GM10266 (cell line): ENCODE measurements around the gene CALCOCO2.

Source experiments
- DNase-seq: peaks from one replicate; pipeline ENCODE4 v3.0.0; 2012; ENCODE audit errors: extremely low spot score
- CTCF ChIP-seq: IDR thresholded peaks from 2 replicates; pipeline ENCODE4 v1.5.1; 2012; ENCODE audit warnings: mild to moderate bottlenecking, low read depth; ENCODE audit not compliant: control insufficient read depth, insufficient read depth; ENCODE audit errors: missing control alignments

The CALCOCO2 gene

GRCh38 chr17:48893646-48894508, 63.0 kb downstream of the CALCOCO2 start:
- TF ChIP-seq CTCF = no peak
- no peak for DNase-seq

GRCh38 chr17:48894886-48895285, 64.1 kb downstream of the CALCOCO2 start:
- TF ChIP-seq CTCF = no peak

GRCh38 chr17:48901241-48901640, 70.4 kb downstream of the CALCOCO2 start:
- no peak for TF ChIP-seq CTCF
- no peak for DNase-seq

More at GRCh38 chr17:48894886-48895285, 64.1 kb downstream of the CALCOCO2 start:
- DNase-seq = no peak

- TF ChIP-seq CTCF = no peak
- no peak for DNase-seq
Measured at GRCh38 chr17:48903401-48903800, 72.6 kb downstream of the CALCOCO2 start.

- no peak for DNase-seq
Measured at GRCh38 chr17:48904428-48904827, 73.6 kb downstream of the CALCOCO2 start.

GRCh38 chr17:48905987-48906515, 75.2 kb downstream of the CALCOCO2 start:
- DNase-seq = no peak
- TF ChIP-seq CTCF = no peak

More at GRCh38 chr17:48904428-48904827, 73.6 kb downstream of the CALCOCO2 start:
- TF ChIP-seq CTCF = no peak

GRCh38 chr17:48907713-48908046, 76.8 kb downstream of the CALCOCO2 start:
- DNase-seq = no peak
- TF ChIP-seq CTCF = no peak
